ENCODE results near the gene MBNL1. TPM values are rescaled to one million over a fixed set of nuclear protein-coding genes. Genes with fewer than 3 reads are reported as not detected.

The MBNL1 gene
- total and polyA plus RNA-seq, 2 donors (not counting 3 experiments of a cell fraction or from before 2014, with no cell fraction given): 179 to 362 TPM

GRCh38 chr3:152227027-152227426, 41.7 kb upstream of the MBNL1 start:
- no peaks in the 10 kb centered on the region for H3K79me2 ChIP-seq (ENCODE audit: control insufficient read depth, insufficient read depth, low read length)
- no peaks in the 10 kb centered on the region for H3K27me3 ChIP-seq (ENCODE audit: control insufficient read depth in 2 of 2, insufficient read depth in 2 of 2, low read length in 2 of 2)
- no peaks in the 10 kb centered on the region for H3K9me3 ChIP-seq (replicated peaks; ENCODE audit: control insufficient read depth, insufficient read depth, low read length)
- H2AFZ ChIP-seq (ENCODE audit: low read depth, low read length): no peak overlapping the region
- BruUV-seq (replicated peaks): no TSS peak
- ChIA-PET POLR2A (no interaction called here), CTCF (no interaction called here)
- TF ChIP-seq JUN (IDR thresholded peaks at IDR 0.05; ENCODE audit: borderline replicate concordance, insufficient read depth, insufficient read length, low read depth) (no peak), EZH2 (IDR thresholded peaks at IDR 0.05; ENCODE audit: borderline replicate concordance, low read depth, low read length, severe bottlenecking) (no peak), POLR2A (IDR thresholded peaks at IDR 0.05; ENCODE audit: low read depth, low read length) (no peak), GATA2 (IDR thresholded peaks at IDR 0.05; ENCODE audit: insufficient read depth, insufficient read length, low read depth, low read length) (no peak), FOS (IDR thresholded peaks at IDR 0.05; ENCODE audit: borderline replicate concordance, insufficient read depth, low read length) (no peak), CTCF (IDR thresholded peaks at IDR 0.05; ENCODE audit: extremely low read depth in 1 of 2, insufficient read depth in 1 of 2, low read depth in 1 of 2, low read length in 2 of 2) (no peak), POLR2AphosphoS5 (IDR thresholded peaks at IDR 0.05; ENCODE audit: insufficient read depth, low read depth, low read length) (no peak), MYC (IDR thresholded peaks at IDR 0.05; ENCODE audit: low read depth, low read length) (no peak)
- TF ChIP-seq, protein P1, sequence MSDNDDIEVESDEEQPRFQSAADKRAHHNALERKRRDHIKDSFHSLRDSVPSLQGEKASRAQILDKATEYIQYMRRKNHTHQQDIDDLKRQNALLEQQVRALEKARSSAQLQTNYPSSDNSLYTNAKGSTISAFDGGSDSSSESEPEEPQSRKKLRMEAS (IDR thresholded peaks at IDR 0.05; ENCODE audit: insufficient read depth, insufficient read length): no peak
- H3K9ac ChIP-seq (replicated peaks; ENCODE audit: extremely low read depth, insufficient read depth, low read length): no peak overlapping the region
- H3K4me2 ChIP-seq (ENCODE audit: insufficient read depth, low read length): no peak overlapping the region
- no peak overlapping the region for H3K4me3 ChIP-seq (replicated peaks in 1 of 3; ENCODE audit: insufficient read depth in 1 of 3, low read depth in 1 of 3, low read length in 3 of 3)
- FAIRE-seq (no peak), DNase-seq (ENCODE audit: low read depth, low spot score) (no peak)
- H4K20me1 ChIP-seq (replicated peaks; ENCODE audit: control insufficient read depth, extremely low read depth, insufficient read depth, low read length): no peaks in the 10 kb centered on the region
- H3K4me1 ChIP-seq (ENCODE audit: control insufficient read depth, extremely low read depth, insufficient read depth, low read length): no peaks in the 10 kb centered on the region
- H3K27ac ChIP-seq (ENCODE audit: insufficient read depth, low read depth, low read length): no peak overlapping the region
- intact Hi-C loops (cut with micrococcal nuclease): no loop called here
- no peaks in the 10 kb centered on the region for H3K36me3 ChIP-seq (ENCODE audit: control insufficient read depth in 2 of 2, extremely low read depth in 1 of 2, insufficient read depth in 2 of 2, low read length in 2 of 2)
- dilution Hi-C loops (cut with MboI; ENCODE audit: extremely low pct_ligation_motif_present, low sequenced_read_pairs): no loop called here
- no peaks in the 10 kb centered on the region for H3K9me1 ChIP-seq (replicated peaks; ENCODE audit: control insufficient read depth, extremely low read depth, insufficient read depth, low read length)
